ENCODE data around the gene ACADVL.

Gene ACADVL

DNA sequence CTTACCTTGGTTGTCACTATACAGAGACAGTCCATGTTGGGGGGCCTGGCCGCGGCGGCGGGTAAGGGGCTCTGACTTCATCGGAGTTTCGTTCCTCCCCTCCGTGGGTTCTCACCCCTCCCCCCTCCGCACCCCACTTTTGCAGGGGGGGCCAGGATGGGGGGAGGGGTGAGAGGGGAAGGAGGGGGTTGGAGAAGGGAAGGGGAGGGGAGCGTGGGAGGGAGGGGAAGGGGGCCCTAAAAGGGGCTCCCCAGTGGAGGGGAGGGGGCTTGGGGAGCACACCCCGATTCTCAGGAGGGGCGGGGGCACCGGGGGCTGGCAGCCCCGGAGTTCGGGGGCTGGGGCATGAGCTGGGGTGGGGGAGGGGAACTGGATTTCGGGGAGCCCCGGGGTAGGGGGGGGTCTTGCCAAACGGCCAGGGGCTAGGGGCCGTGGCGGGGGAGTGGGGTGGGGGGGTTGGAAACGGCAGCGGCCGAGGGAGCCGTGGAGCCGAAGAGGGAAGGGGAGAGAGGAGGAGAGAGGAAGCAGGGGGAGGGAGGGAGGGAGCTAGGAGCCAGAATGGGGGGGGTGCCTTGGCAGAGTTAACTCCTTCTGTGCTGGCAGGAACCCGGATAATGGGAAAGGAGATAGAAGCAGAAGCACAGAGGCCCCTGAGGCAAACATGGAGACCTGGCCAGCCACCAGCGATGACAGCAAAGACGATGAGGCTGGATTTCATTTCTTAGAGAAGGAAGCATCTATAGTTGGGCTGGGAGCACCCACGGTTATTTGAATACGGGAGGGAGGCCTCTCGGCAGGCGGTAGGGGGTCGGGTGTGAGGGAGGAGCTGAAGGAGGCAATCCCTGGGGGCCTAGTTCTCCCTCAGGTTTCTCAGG lies 2.4 kb upstream of the ACADVL start:
- no peak for DNase-seq

DNA sequence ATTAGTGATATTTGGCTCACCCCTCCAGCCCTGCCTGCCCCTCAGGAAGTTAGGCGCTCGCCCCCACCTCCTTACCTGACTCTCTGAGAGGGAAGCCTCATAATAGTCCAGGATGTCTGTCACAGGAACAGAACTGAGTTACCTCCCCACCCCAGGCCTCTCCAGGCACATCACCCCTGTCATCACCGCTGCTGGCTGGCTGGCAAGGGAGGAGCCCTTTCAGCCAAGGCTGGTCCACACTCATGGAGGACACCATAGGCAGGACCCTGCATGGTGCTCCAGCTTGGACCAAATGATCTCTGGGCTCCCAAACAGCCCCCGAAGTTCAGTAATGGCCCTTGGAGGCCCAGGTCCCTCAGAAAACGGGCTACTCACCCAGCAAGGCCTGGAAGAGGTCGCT lies 1.6 kb upstream of the ACADVL start:
- DNase-seq: no peak

DNA sequence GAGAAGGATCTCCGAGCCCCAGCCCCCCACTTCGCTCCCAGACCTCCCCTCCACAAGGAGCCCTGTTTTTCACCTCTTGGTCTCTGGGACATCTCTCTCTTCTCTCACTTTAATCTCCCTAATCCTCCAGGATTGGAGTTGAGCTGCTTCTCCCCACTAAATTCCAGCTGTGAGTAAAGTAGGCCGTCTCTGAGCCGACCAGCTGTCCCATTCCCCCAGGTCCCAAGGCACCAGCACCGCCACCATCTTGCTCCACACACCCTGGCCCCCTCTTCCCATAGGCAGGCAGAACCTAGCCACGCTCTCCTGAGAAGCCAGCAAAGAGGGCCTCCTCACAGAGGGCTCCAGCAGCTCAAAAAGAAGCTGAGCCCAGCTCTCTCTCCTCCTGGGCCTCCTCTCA lies 980 bp upstream of the ACADVL start:
- DNase-seq: no peak

DNA sequence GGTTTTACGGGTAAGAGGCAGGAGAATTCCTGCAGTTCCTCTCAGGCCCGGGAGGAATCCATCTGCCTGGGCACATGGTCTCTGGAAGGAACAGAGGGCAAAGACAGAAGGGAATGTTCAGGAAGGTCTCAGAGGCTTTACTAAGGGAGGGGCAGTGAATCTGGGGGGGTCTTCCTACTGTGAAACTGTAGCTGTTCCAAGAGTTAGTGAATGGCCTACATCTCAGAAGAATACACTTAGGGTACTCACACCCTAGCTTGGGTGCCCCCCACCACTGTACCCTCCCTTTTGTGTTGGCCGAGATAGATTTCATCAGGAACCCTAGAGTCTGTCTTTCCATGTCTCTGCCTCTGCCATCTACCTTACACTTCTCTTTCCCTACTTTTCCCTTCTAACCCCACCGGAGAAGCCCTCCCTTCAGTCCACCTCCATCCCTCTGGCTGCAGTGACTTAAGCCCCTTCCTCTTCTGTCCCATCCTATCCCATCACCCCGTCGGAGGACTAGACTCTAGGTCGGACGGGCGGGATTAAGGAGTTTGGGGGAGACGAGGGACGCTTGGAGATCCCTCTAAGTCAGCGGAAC lies 418 bp upstream of the ACADVL start:
- no peak for DNase-seq

DNA sequence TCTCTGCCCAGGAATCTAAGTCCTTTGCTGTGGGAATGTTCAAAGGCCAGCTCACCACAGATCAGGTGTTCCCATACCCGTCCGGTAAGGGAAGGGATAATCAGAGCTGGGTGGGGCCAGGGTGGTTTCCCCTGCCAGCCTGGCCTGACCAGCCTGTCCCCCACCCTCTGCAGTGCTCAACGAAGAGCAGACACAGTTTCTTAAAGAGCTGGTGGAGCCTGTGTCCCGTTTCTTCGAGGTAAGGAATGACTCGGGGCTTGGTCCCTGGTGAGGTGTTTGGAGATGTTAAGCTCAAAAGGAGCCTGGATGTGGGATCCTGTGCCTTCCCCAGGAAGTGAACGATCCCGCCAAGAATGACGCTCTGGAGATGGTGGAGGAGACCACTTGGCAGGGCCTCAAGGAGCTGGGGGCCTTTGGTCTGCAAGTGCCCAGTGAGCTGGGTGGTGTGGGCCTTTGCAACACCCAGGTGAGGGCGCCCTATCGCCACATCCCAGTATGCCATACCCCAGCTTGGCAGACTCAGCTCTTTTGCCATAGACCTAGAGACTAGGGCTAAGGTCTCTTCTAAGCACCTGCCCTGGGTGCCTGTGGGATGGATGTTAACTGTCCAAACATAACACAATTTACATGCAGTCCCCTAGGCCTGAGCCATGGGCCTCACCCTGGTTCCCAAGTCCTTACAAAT lies 997 bp downstream of the ACADVL start:
- DNase-seq: no peak

GRCh38 chr17:7221278-7222092 lies 1.7 kb downstream of the ACADVL start:
- DNase-seq: no peak

DNA sequence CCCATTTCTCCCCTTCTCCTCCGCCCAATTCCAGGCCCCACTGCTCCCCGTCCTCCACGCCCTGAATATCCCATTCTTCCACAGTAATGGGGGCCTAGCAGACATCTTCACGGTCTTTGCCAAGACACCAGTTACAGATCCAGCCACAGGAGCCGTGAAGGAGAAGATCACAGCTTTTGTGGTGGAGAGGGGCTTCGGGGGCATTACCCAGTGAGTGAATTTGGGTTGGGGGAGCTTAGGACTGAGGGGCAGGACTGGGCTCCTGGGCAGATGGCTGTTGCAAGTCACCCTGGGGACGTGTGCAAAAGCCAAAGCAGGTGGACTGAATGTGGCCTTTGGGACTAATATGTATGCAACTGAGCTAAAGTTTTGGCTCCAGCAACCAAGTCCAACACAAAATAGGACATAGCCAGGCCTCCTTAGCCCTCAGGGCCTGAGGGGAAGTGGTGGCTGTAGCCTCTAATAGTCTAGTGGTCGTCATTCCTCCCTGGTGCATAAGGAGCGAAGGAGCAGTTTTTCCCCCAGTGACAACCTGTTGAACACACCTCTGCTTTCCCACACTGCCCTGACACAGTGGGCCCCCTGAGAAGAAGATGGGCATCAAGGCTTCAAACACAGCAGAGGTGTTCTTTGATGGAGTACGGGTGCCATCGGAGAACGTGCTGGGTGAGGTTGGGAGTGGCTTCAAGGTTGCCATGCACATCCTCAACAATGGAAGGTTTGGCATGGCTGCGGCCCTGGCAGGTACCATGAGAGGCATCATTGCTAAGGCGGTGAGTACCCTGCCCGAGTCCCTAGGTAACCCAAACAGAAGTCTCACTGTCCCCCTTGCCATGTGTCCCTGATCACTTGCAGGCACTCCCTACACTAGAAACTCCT lies 2.6 kb downstream of the ACADVL start:
- DNase-seq: no peak

DNA sequence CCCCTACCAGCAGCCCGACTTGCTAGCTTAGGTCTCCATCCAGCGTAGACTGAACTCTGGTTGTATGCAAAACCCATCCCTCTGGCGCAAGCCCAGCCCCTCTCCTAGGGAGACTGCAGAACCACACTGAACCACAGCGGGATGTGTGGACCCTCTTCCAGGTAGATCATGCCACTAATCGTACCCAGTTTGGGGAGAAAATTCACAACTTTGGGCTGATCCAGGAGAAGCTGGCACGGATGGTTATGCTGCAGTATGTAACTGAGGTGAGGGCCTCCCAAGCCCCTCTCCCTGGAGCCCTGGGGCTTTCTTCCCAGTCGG lies 3.2 kb downstream of the ACADVL start:
- no peak for DNase-seq

DNA sequence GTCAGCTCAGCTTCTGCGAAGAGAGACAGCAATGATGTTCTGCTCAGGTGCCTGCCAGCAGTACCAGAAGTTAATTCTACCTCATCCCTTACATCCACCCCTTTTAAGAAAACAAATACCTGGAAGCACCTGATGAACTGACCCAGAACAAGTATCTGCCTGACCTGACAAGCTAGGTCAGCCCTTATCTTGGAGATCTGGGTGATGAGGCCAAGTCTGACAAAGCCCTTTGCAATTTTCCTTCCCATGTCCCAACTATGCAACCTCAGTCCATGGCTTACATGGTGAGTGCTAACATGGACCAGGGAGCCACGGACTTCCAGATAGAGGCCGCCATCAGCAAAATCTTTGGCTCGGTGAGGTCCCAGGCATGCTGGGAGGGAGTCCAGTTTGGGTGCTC lies 3.6 kb downstream of the ACADVL start:
- DNase-seq: no peak

GRCh38 chr17:7224110-7224509 lies 4.4 kb downstream of the ACADVL start:
- DNase-seq: no peak

DNA sequence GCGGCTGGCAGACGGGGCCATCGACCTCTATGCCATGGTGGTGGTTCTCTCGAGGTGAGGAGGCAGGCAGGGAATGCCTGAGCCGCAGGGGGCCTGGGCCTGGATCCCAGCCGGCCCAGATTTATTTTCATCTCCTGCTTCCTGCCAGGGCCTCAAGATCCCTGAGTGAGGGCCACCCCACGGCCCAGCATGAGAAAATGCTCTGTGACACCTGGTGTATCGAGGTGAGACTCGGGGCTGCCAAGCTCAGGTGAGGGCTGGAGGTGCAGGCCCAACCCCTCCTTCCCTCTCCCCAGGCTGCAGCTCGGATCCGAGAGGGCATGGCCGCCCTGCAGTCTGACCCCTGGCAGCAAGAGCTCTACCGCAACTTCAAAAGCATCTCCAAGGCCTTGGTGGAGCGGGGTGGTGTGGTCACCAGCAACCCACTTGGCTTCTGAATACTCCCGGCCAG lies 4.9 kb downstream of the ACADVL start:
- DNase-seq: no peak

DNA sequence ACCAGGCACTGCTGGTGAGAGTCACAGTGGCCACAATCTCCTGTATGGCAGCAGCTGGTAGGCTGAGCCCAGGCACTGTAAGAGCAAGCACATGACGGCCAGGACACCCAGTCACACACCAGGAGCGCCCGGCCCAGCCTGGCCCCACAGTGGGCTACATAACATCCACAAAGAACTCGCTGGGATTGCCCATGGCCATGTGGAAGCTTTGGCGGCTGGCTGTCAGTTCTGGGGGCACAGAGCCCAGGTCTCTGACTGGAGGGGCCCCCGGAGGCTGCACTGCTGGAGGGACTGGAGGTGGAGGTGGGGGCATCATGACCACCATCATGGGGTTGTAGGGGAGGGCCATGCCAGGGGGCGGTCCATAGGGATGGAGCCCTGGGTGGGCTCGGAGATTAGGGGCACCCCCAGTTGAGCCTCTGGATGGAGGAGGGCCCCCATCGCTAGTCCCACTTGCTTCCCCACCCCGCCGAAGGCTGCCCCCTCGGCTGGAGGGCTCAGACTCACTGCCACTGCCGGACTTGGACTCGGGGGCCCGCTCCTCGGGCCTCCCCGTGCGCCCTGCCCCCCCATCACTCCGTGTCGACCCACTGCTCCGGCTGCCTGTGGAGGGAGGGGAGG lies 6.1 kb downstream of the ACADVL start:
- no peak for DNase-seq

DNA sequence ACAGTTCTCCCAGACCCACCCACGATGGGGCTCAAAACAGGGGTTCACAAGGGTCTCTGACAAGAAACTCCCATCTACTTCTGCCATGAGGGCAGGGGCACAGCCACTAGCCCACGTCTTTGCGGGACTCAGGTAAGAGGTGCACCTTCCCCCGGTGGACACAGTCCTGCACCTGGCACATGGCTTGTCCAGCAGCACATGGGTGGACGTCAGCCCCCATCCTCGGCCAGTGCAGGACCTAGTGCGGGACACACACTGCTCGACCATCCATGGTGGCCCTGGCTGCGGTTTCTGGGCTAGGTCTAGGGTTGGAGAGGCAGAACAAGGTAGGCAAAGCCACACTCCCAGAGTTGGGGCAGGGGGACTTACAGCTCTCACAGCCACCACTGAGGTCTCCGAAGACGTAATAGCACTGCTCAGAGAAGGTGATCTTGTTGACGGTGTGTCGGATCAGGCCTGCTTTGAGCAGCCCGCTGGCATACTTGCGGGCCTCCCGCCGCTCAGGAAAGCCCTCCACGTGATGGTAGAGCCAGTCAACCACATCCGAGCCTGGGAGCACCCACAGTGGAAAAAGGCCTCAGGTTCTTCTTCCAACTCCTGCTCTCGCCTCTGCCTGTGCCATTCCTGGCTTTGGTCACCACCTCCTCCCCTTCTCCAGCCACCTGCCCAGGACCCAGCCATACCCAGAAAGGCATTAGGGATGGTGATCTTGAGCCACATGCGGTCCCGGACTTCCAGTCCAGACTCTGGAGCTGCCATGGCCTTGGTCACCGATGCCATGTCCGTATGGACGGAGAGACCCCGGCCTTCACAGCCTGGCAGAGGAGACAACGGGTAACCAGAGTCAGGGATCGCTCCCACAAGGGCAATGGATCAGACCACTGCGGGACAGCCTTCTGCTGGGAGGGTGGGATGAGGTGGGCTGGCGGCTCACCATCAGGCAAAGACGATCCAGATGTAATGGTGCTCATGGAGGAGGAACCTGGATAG lies 7.3 kb downstream of the ACADVL start:
- DNase-seq: no peak

GRCh38 chr17:7228920-7229319 lies 9.2 kb downstream of the ACADVL start:
- no peak for DNase-seq

- DNase-seq: no peak
These were observed 9.8 kb downstream of the ACADVL start for GRCh38 chr17:7229504-7229903.

DNA sequence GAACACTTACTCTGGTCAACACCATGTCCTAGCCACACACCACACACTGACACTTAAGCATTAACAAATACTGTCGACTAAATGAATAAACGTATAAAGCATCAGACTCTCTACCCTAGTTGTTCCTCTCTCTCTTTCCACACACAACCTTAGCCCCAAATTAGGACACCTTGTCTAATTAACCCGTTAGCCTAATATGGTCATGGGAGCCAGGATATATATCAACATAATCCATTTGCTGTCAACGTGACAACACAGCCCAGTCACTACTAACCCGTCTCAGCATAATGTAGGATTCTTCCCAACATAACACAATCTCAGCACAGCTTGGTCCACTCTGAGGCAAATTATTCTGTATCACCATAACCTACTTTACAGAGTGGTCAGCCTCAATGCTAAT lies 12.4 kb downstream of the ACADVL start:
- no peak for DNase-seq

DNA sequence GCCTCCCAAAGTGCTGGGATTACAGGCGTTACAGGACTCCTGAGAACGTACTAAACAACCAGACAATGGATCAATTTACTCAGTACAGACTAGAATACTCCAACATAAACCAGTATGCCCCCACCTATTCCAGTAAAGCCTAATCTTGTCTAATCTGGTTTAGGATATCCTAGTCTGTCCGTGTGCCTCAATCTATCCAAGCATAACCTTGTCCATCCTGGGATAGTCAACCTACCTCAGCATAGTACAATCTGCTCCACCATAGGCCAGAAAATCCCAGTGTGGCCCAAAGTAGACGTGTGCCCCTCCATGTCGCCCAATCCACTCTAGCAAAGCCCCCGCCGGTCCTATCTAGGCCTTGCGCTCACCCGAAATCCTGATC lies 14.0 kb downstream of the ACADVL start:
- DNase-seq: no peak

DNA sequence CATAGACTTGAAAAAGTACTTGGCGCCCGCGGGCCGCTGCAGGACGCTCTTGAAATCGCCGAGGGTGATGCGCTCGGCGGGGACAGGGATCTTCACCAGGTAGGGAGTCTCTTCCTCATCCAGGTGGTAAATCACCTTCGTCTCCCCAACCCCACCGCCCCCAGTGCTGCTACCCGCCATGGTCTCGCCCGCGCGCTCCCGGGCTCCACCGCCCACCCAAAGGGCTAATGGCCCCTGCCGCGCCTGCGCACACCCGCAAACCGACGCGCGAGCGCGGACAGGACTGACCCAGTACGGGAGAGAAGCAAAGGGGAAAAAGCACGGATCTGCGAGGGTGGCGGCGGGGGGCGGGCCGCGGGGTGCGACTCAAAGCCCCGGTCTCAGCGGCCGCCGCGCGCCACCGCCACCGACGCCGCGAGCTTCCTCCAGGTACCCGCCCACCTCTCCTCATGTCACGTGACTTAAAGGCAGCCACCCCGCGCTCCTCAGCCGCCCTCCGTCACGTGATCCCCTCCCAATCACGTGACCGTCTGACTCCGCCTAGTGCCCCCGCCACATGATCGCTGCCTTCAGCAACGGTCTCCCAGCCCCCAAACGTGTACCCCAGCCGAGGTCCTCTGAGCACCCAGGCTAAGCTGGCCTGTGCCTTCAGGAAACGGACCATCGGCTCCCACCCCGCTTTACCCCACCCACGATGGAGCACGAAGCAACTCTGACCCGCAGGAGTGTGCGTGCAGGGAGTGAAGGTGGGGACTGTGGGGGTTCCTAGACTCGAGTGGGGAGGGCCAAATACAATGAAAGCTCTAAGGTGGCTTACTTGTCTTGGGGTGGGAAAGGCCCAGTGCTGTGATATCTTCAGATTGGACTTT lies 14.6 kb downstream of the ACADVL start, which contains the start of gene DVL2:
Gene DVL2, minus strand, starts transcription at position 435 of the 869 bp plus-strand sequence. Its CDS starts 255 bp downstream, at position 180.
- DNase-seq: no peak
